HAP-1 (cell line): ENCODE data around the gene CLEC4A.
A peak's percentile ranks its signal among the peaks of the same experiment; 100 is the strongest.
"Not testable (repeated sequence)": the region's sequence is repeated elsewhere in the genome, so short reads cannot be mapped to it uniquely, and the experiment has no call there.

Source experiments
- DNase-seq, 2 experiments: peaks; one replicate each; pipeline ENCODE4 v3.0.0-alpha.2; 2016 to 2020; ENCODE audit warnings: low spot score in 2 of 2
- H3K27me3 ChIP-seq: fragments of 250-450 bp; sonication (Bioruptor Pico); 2 replicates; pipeline ENCODE4 v1.5.1; 2020; ENCODE audit warnings: low read depth, mild to moderate bottlenecking, moderate library complexity
- H3K36me3 ChIP-seq: fragments of 250-450 bp; sonication (Bioruptor Pico); replicated peaks from 2 replicates; pipeline ENCODE4 v1.5.1; 2020; ENCODE audit warnings: mild to moderate bottlenecking
- H3K4me1 ChIP-seq: fragments of 250-450 bp; sonication (Bioruptor Pico); 2 replicates; pipeline ENCODE4 v1.5.1; 2020; ENCODE audit warnings: mild to moderate bottlenecking
- H3K4me3 ChIP-seq: fragments of 250-450 bp; sonication (Bioruptor Pico); 2 replicates; pipeline ENCODE4 v1.5.1; 2020; ENCODE audit warnings: mild to moderate bottlenecking, moderate library complexity
- H3K9me3 ChIP-seq: fragments of 250-450 bp; sonication (Bioruptor Pico); 2 replicates; pipeline ENCODE4 v1.5.1; 2020; ENCODE audit warnings: mild to moderate bottlenecking, moderate library complexity
- in situ Hi-C: fragments of 300-500 bp; cut with MboI; formaldehyde crosslinking; loops from 3 replicates; pipeline ENCODE4 v1.14.3; 2020; ENCODE audit warnings: low sequenced_read_pairs, inconsistent platforms, mixed read lengths

CLEC4A gene

GRCh38 chr12:8123124-8123912, at the start of gene CLEC4A:
CLEC4A (plus strand) TSS chr12:8123617; CDS start chr12:8123879, 262 bp downstream.
- DNase-seq = no peak
- in situ Hi-C loops = no loop called here
- Histone ChIP-seq H3K4me3 (no peak within 1 kb of the TSS), H3K36me3 (no peaks in the 10 kb centered on the region), H3K4me1 (peaks cover 13% of the 10 kb centered on the region), H3K9me3 (no peaks in the 10 kb centered on the region), H3K27me3 (no peaks in the 10 kb centered on the region)

- Histone ChIP-seq H3K36me3 (no peaks in the 10 kb centered on the region), H3K4me1 (peaks cover 4% of the 10 kb centered on the region), H3K4me3 (no peak overlapping the region), H3K27me3 (no peaks in the 10 kb centered on the region), H3K9me3 (no peaks in the 10 kb centered on the region)
- DNase-seq = no peak
- in situ Hi-C loops = no loop called here
Measured at GRCh38 chr12:8075935-8076334, 47.5 kb upstream of the CLEC4A start.

GRCh38 chr12:8076366-8076765, 47.1 kb upstream of the CLEC4A start:
- Histone ChIP-seq H3K27me3 (no peaks in the 10 kb centered on the region), H3K9me3 (no peaks in the 10 kb centered on the region), H3K4me3 (no peak overlapping the region), H3K4me1 (peaks cover 5% of the 10 kb centered on the region), H3K36me3 (no peaks in the 10 kb centered on the region)
- in situ Hi-C loops = no loop called here
- no peak for DNase-seq

- DNase-seq = peak; percentile 34 to 41
- H3K36me3 ChIP-seq = no peaks in the 10 kb centered on the region
- in situ Hi-C loops = no loop called here
Measured at GRCh38 chr12:8077207-8077606, 46.2 kb upstream of the CLEC4A start.

GRCh38 chr12:8078398-8078797, 45.0 kb upstream of the CLEC4A start:
- H3K36me3 ChIP-seq = no peaks in the 10 kb centered on the region; the same call in 1 of the 2 replicates
- in situ Hi-C loops = no loop called here
- H3K27me3 ChIP-seq = no peaks in the 10 kb centered on the region
- H3K9me3 ChIP-seq = no peaks in the 10 kb centered on the region
- peak in 1 of 2 experiments; percentile 50 for DNase-seq
- H3K4me3 ChIP-seq = no peak overlapping the region
- H3K4me1 ChIP-seq = peaks cover 10% of the 10 kb centered on the region

More at GRCh38 chr12:8077207-8077606, 46.2 kb upstream of the CLEC4A start:
- Histone ChIP-seq H3K4me1 (peaks cover 5% of the 10 kb centered on the region), H3K27me3 (no peaks in the 10 kb centered on the region), H3K4me3 (no peak overlapping the region), H3K9me3 (no peaks in the 10 kb centered on the region)

- in situ Hi-C loops = no loop called here
- no peak for DNase-seq
- Histone ChIP-seq H3K4me3 (no peak overlapping the region), H3K27me3 (no peaks in the 10 kb centered on the region), H3K36me3 (no peaks in the 10 kb centered on the region; the same call in 1 of the 2 replicates), H3K9me3 (no peaks in the 10 kb centered on the region), H3K4me1 (peaks cover 10% of the 10 kb centered on the region)
Measured at GRCh38 chr12:8078916-8079315, 44.5 kb upstream of the CLEC4A start.

GRCh38 chr12:8080120-8080519, 43.3 kb upstream of the CLEC4A start:
- H3K9me3 ChIP-seq = no peaks in the 10 kb centered on the region
- no peak for DNase-seq
- in situ Hi-C loops = no loop called here
- peaks cover 19% of the 10 kb centered on the region for H3K4me1 ChIP-seq
- H3K4me3 ChIP-seq = no peak overlapping the region
- no peaks in the 10 kb centered on the region; the same call in 1 of the 2 replicates for H3K36me3 ChIP-seq
- no peaks in the 10 kb centered on the region for H3K27me3 ChIP-seq

- DNase-seq = no peak
- Histone ChIP-seq H3K4me1 (peaks cover 19% of the 10 kb centered on the region), H3K27me3 (no peaks in the 10 kb centered on the region), H3K4me3 (peak overlapping the region; percentile 84), H3K9me3 (no peaks in the 10 kb centered on the region), H3K36me3 (peaks cover 4% of the 10 kb centered on the region; the same call in 1 of the 2 replicates)
- in situ Hi-C loops = no loop called here
Measured at GRCh38 chr12:8081251-8081920, 42.0 kb upstream of the CLEC4A start.

- Histone ChIP-seq H3K36me3 (peaks cover 4% of the 10 kb centered on the region; the same call in 1 of the 2 replicates), H3K27me3 (no peaks in the 10 kb centered on the region), H3K9me3 (no peaks in the 10 kb centered on the region), H3K4me1 (peaks cover 15% of the 10 kb centered on the region), H3K4me3 (peak overlapping the region; percentile 84)
- in situ Hi-C loops = no loop called here
- no peak for DNase-seq
Measured at GRCh38 chr12:8082808-8083100, 40.7 kb upstream of the CLEC4A start.

GRCh38 chr12:8084351-8084750, 39.1 kb upstream of the CLEC4A start:
- H3K4me1 ChIP-seq = peaks cover 15% of the 10 kb centered on the region
- H3K27me3 ChIP-seq, H3K9me3 ChIP-seq, H3K36me3 ChIP-seq, in situ Hi-C loops, H3K4me3 ChIP-seq: not testable (repeated sequence)
- peak; percentile 32 to 33 for DNase-seq

GRCh38 chr12:8087666-8088065, 35.8 kb upstream of the CLEC4A start:
- peaks cover 30% of the 10 kb centered on the region for H3K36me3 ChIP-seq
- H3K9me3 ChIP-seq = no peaks in the 10 kb centered on the region
- no peak for DNase-seq
- no peaks in the 10 kb centered on the region for H3K27me3 ChIP-seq
- H3K4me1 ChIP-seq = peaks cover 13% of the 10 kb centered on the region
- in situ Hi-C loops = no loop called here
- H3K4me3 ChIP-seq = no peak overlapping the region

GRCh38 chr12:8088574-8088973, 34.8 kb upstream of the CLEC4A start:
- in situ Hi-C loops = no loop called here
- Histone ChIP-seq H3K4me3 (no peak overlapping the region), H3K36me3 (peaks cover 39% of the 10 kb centered on the region)

GRCh38 chr12:8089277-8089676, 34.1 kb upstream of the CLEC4A start:
- in situ Hi-C loops, H3K4me1 ChIP-seq, DNase-seq, H3K27me3 ChIP-seq, H3K4me3 ChIP-seq, H3K9me3 ChIP-seq: not testable (repeated sequence)
- peaks cover 45% of the 10 kb centered on the region for H3K36me3 ChIP-seq

More at GRCh38 chr12:8088574-8088973, 34.8 kb upstream of the CLEC4A start:
- Histone ChIP-seq H3K4me1 (peaks cover 9% of the 10 kb centered on the region), H3K9me3 (no peaks in the 10 kb centered on the region), H3K27me3 (no peaks in the 10 kb centered on the region)
- DNase-seq = no peak

- H3K36me3 ChIP-seq = peaks cover 50% of the 10 kb centered on the region
- no peaks in the 10 kb centered on the region for H3K9me3 ChIP-seq
- DNase-seq = no peak
- in situ Hi-C loops = no loop called here
- peaks cover 1% of the 10 kb centered on the region for H3K4me1 ChIP-seq
- H3K27me3 ChIP-seq = no peaks in the 10 kb centered on the region
- no peak overlapping the region for H3K4me3 ChIP-seq
Measured at GRCh38 chr12:8089716-8090115, 33.7 kb upstream of the CLEC4A start.
